Measurements from ENCODE around the gene CEP72.

CEP72 gene

GRCh38 chr5:639584-640213, 27.6 kb downstream of the CEP72 start:
- DNase-seq, result no peak

DNA sequence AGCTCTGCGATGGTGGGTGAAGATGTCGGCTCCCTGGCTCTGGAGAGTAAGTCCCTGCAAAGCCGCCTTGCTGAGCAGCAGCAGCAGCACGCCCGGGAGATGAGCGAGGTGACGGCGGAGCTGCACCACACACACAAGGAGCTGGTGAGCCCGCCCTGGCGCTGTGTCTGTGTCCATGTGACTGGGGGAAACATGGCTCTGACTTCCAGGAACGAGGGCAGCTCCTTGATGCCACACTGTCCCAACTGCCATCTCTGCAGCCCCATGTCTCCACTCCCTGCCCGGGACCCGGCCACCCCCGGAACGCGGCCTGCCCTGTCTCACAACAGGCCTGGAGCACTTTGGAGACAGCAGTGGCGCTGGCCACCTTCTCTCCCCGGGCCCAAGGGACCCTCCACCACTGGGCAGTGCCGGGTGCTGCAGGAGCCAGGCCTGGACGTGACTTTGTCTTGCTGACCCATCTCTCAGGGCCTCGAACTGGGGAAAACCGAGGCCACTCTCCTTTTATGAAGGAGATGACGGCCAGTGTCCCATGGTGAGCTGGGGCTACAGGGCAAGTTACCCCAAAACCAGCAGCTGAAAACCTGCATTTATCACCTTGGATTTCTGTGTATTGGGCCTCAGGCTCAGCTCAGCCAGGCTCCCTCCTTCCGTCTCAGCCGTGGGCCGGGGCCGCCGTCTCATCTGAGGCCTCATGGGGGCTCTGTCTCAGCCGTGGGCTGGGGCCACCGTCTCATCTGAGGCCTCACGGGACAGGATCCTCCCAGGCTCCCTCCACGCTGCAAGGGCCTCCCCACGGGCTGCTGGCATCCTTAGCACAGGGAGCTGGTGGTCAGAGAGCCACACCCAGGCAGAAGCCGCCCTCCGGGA, 28.6 kb downstream of the CEP72 start:
- no peak for DNase-seq

GRCh38 chr5:641331-641765, 29.2 kb downstream of the CEP72 start:
- DNase-seq, result no peak

- no peak for DNase-seq
These were observed 30.3 kb downstream of the CEP72 start for GRCh38 chr5:642481-642880.

- DNase-seq, result no peak
These were observed 31.2 kb downstream of the CEP72 start for GRCh38 chr5:643351-643801.

DNA sequence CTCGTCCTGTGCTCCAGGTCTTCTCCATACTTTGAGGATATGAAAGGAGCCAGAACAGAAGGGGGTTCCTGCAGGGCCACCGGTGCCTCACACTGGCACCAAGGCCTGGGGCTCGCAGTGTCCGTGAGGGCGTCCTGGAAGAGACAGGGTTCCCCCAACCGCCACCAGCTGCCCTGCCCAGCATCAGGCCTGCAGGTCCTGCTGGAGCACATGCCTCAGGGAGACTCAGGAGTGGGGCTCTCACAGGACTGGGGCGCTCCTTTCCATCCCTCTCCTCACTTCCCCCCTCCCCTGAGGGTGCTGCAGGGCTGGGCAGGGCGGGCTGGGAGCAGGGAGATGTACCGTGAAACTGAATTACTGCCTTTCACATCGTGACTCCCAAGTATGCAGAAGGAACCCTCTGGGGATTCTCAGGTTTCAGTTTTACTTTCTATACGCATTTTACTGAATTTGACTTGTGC, 31.7 kb downstream of the CEP72 start:
- no peak for DNase-seq

DNA sequence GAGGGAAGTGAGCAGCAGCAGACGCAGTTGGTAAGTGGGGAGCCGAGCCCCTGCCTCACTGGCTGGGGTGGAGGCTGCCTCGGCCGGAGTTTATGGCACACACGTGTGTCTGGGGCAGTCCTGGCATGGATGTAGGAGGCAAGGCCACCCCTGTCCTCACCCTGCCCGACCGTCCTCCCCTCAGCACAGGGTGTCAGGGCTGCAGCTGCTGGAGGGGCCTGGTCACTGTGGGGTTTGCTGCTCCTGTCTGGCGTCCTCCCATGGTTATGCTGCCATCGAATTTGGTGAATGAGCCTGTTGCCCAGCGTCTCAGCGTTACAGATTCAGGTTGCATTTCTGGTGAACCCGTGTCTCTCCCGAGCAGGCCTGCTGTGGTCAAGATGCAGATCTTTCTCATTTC, 32.4 kb downstream of the CEP72 start:
- DNase-seq, result no peak

- DNase-seq, result no peak
These were observed 32.8 kb downstream of the CEP72 start for GRCh38 chr5:644971-645370.

- no peak for DNase-seq
These were observed 33.3 kb downstream of the CEP72 start for GRCh38 chr5:645421-645820.

DNA sequence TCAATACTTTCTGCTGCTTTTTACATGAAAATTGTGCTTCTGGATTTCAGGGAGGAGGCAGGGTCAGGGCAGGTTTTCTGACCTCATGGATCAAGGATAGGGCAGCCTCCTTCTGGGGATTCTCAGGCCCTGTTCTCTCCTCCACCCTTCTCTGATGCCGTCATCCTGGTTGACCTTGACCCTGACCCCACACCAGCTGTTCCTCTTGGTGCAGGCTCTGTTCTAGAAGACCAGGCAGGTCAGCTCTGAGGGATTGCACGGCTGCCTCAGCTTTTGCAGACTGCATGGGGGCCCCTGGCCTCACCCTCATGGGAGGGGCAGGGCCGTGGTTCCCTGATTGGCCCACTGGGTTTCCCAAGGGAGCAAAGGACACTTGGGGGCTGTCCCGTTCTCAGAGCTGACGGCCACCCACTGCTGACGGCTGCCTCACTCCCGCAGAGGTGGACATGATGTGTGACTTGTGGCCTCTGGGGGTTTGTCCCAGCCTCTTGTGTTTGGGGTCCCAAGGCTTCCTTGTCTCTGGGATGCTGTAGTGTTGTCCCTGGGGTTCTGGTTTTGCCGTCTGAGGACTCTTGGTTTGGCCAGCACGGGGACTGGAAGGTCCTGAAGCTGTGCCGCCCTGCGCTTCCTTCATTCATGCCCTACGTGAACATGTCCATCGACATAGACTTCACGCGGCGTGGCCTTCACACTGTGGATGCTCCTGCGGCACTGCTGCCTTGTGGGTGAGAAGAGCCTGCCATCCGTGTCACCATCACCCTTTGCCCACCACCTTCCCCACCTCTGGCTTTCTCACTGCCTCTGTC, 34.5 kb downstream of the CEP72 start:
- no peak for DNase-seq

GRCh38 chr5:647311-647710, 35.2 kb downstream of the CEP72 start:
- no peak for DNase-seq

GRCh38 chr5:647727-648126, 35.6 kb downstream of the CEP72 start:
- no peak for DNase-seq

- DNase-seq, result no peak
These were observed 39.3 kb downstream of the CEP72 start for GRCh38 chr5:651296-652022.

- no peak for DNase-seq
These were observed 39.9 kb downstream of the CEP72 start for GRCh38 chr5:652023-652515.

- DNase-seq, result no peak
These were observed 40.7 kb downstream of the CEP72 start for GRCh38 chr5:652773-653350.

GRCh38 chr5:654071-654778, 42.1 kb downstream of the CEP72 start:
- DNase-seq, result no peak

- no peak for DNase-seq
These were observed 43.3 kb downstream of the CEP72 start for GRCh38 chr5:655406-655805.

- DNase-seq, result peak; percentile 61 to 89
These were observed 45.4 kb downstream of the CEP72 start for GRCh38 chr5:657570-657969.

GRCh38 chr5:658103-658502, 46.0 kb downstream of the CEP72 start:
- no peak for DNase-seq

- no peak for DNase-seq
These were observed 47.5 kb downstream of the CEP72 start for GRCh38 chr5:659496-660263.

Data from inflammatory macrophage (primary cell).